ENCODE results near the gene TRIM14.

DNA sequence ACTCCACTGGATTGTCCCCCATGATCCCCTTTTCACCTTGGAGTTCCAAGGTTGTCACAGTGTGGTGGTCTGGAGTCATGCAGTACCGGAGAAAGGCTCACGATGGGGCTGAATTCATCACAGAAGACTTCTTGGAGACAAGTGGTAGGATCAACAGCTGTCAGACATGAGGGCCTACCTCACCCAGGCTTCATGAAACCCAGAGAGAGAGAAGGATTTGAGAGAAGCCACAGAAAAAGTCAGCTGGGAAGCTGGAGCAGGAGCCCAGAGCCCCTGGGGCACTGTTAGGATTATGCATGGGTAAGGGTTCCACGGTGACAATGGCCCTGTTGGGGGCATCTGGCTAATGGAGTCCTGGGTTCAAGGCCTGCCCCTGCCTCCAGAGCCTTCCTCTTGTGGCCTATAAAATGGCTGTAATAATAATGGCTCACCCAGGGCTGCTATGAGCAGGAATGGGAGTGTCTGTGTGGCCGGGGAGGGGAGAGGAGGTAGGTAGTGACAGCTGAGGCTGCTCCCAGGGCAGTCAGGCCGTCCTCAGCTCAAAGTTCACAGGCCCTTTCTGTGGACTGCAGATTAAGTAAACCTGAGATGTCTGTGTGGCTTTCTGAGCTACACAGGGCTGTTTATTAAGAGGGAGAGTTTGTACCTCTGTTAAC is 910 bp downstream of the TRIM14 start:
- TF ChIP-seq ESRRG (CRISPR knock-in tag; IDR thresholded peaks at IDR 0.05) (no peak), ZNF565 (CRISPR knock-in tag; conservative IDR thresholded peaks at IDR 0.05; ENCODE audit: low read depth) (no peak), CSRNP3 (CRISPR knock-in tag; IDR thresholded peaks at IDR 0.05) (no peak)
